ENCODE results near the gene SKAP1.

Gene SKAP1

GRCh38 chr17:48175692-48176470 is 254.1 kb downstream of the SKAP1 start:
- no peak for DNase-seq (ENCODE audit: low read depth in 2 of 2)

DNA sequence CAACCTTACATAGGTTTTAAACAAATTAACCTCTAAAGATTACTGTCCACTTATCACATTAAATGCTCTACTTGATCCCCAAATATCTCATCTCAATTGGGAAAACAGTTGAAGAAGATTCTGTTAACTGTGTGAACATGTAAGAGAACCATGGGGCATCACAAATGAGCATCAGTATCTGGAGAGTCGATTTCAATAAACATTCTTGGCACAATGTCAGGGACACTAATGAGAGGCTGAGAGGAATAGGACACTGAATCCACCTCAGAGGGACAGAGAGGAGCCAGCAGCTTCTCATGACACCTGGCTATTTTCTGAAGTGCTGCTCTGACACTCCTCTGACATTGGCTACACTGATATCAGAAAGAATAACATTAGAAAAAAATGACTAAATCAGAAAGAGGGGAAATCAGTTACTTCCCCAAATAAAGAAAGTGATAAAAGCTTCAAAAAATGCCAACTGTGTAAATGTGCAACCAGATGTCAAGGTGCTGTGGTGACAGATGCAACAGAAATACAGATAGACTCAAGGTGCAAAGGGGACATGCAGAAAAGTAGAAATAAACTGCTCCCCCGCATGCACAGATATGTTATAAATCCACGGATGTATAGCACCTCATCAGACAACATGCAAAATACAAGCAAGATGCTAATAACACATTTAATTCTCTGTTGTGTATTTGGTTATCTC is 255.0 kb downstream of the SKAP1 start:
- DNase-seq (ENCODE audit: low read depth in 2 of 2) = no peak

- DNase-seq (ENCODE audit: low read depth in 2 of 2) = no peak
These were observed 256.6 kb downstream of the SKAP1 start for GRCh38 chr17:48173191-48173984.

GRCh38 chr17:48169926-48170325 is 260.1 kb downstream of the SKAP1 start:
- DNase-seq (ENCODE audit: low read depth in 2 of 2) = no peak

GRCh38 chr17:48163809-48164208 is 266.2 kb downstream of the SKAP1 start:
- DNase-seq (ENCODE audit: low read depth in 2 of 2) = no peak

- no peak for DNase-seq (ENCODE audit: low read depth in 2 of 2)
These were observed 267.0 kb downstream of the SKAP1 start for GRCh38 chr17:48162946-48163506.

DNA sequence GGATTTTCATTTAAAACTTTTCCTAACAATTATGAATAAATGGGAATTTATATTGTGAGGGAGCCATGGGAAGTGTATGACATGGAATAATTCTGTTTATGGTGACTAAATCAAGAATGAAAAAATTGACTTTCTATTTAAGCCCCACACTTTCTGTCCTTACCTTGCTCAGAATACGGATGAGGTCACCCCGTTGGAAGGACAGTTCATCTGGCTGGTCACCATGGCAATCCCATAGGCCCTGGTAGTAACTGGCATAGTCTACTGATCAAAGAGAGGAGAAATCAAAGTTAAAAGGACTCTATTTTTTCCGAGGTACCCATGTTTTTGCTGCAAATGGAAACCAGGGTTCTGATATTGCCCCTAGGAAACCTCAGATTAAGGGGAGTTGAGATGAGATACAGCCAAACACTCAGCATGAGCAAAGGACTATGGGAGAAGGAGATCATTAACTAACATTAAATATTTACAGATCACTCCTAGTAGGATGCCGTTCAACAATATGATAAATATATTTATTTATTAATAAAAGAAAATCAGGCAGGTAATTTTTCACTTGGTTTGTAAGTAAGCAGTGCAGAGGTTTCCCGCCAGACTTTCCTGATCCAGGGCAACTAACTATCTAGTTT is 267.6 kb downstream of the SKAP1 start:
- DNase-seq (ENCODE audit: low read depth in 2 of 2) = no peak

DNA sequence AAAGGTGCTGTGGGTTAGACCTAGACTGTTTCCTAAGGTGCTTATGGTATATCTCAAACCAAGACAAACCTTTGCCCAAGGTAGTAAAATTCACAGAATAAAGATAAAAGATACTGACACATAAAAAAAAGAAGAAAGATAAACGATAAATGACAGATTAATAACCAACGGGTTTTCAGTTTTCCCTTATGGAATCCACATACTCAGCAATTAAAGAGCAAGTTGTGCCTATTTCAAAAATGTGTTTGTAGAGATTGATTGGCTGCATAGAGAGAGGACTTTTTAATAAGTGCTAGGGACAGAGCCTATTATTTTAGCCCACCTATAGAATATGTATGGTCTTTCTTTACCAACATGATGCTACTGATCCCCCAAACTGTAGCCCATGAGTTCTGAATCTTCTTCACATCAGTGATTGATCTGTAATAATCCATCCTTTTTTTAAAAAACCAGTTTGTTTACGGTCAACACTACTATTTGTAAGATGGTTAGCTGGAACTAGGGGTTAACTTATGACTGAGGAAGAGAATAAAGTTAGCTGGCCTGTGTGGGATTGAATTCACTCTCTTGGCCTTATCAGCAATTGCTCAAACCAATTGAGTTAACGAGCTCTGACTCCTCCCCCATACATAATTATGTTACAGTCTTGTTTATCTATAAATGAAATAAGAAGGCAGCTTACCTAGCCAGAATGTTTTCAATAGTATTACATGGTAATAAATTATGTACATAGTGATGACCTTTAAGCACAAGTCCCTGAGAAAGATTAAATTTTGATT is 268.7 kb downstream of the SKAP1 start:
- no peak for DNase-seq (ENCODE audit: low read depth in 2 of 2)

DNA sequence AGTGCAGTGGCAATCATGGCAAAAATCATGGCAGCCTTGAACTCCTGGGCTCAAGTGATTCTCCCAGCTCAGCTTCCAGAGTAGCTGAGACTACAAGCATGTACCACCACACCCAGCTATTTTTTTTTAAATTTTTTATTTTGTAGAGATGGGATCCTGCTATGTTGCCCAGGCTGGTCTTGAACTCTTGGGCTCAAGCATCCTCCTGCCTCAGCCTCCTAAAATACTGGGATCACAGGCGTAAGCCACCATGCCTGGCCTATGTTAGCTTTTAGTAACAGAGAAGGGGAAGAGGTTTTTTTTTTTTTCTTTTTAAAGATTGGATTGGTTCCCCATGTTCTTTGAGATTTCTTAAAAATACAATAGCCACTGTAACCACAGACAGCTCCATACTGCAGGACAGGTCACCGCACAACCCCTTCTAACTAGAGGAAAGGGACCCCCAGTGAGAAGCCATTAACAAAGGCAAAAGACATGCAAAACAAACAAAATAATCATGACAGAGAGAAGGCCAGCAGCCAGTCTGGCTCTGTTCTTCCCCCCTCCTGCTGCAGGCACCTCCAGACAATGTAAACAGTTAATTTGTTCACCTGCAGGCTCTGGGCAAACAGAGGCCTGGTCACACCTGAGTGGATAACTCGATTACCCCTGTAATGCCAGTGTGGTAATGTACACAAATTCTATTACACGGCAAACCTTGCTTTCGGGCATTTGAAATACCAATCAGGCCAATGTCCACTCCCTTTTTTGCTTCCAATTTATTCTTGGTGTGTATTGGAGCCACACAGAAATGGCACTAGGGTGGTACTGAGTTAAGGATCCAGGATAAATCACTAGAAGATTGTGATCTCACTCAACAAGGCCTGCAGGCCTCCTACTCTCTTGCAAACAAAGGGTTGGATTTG is 269.6 kb downstream of the SKAP1 start:
- DNase-seq (ENCODE audit: low read depth in 2 of 2) = no peak

DNA sequence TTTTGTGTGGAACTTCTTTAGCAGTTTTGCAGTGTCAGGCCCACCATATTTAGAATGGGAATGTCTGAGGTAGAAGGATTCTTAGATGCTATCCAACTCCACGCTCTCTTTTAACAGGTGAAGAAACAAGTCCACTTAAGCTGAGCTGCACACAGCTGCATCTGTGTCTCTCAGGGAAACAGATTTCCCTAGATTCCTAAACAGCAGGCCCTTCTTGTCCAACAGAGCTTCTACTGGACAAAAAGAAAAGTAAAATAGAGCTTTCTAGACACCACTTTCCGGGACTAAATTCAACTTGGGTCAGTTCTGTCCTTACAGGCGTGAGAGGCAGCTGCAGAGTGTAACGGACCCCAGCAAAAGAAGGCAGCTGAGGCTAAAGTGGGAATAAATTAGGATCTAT is 270.8 kb downstream of the SKAP1 start:
- no peak for DNase-seq (ENCODE audit: low read depth in 2 of 2)

DNA sequence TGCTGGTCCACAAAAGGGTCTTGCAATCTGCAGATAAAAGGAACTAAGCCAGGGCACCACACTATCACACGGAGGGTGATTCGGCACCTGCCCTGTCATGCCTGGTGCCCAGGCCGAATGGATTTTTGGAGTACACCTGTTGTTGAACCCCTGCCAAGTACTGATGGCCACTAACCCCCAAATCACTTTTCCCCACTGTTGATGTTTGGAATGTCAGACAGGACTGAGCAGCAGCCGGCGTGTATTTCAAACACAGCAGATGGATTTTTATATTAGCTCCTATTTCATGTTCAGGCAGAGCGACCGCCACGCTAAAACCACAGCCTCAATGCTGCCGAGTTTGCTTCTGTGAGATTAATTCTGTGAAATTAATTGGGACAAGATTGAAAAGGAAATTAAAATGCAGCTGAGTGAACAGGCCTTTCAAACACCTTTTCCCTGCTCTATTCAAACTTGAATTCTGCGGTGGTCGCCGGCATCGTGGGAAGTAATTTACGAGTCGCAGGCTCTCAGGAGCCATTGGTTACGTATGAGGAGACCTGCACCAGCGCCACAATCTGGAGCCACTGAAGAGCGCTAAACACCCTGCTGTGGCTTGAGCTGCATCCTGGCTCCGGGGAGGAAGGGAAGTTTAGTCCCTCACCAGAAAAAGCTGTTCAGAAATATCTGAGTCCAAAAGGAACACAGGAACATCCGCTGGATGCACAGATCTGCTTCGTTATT is 274.0 kb downstream of the SKAP1 start:
- DNase-seq (ENCODE audit: low read depth in 2 of 2) = no peak

DNA sequence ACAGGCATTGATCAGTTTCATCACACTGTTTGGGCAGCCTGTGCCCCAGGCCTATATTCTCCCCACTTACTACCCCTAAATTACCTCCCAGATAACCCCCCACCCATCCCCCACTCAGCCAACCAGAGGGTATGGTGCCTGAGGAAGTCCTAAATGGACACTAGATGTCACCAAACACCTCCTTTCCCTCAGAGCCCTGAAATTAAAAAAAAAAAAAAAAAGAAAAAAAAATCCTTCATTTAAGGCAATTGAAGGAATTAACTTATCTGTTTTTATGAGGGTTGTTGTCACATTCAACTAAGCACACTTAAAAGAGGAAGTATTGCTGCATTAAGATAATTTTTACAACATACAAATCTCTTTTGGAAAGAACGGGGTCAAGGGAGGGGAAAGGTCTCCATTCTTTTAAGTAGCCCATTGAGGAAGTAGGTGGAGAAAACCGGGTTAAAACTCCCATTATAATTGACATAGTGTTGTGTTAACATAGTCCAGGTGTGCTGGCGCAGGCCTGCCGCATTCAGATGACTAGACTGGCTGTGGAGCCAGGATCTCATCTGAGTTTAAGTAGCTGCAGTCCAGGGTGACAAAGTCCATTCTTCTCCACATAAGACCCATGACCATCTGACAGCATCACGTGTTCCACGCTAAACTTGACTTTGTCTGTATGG is 276.2 kb downstream of the SKAP1 start:
- no peak for DNase-seq (ENCODE audit: low read depth in 2 of 2)

- no peak for DNase-seq (ENCODE audit: low read depth in 2 of 2)
These were observed 277.7 kb downstream of the SKAP1 start for GRCh38 chr17:48152289-48152688.

GRCh38 chr17:48151220-48151619 is 278.8 kb downstream of the SKAP1 start:
- DNase-seq (ENCODE audit: low read depth in 2 of 2) = no peak

- no peak for DNase-seq (ENCODE audit: low read depth in 2 of 2)
These were observed 279.4 kb downstream of the SKAP1 start for GRCh38 chr17:48150597-48151001.

- DNase-seq (ENCODE audit: low read depth in 2 of 2) = no peak
These were observed 280.1 kb downstream of the SKAP1 start for GRCh38 chr17:48149787-48150463.

GRCh38 chr17:48148854-48149786 is 280.9 kb downstream of the SKAP1 start:
- DNase-seq (ENCODE audit: low read depth in 2 of 2) = no peak

Data from stimulated activated CD8-positive, alpha-beta memory T cell treated with anti-CD3 and anti-CD28 coated beads, Interleukin-2, amount 100 ng/mL, for 1 hour (primary cell).